GM19372 (cell line): ENCODE results near the gene EIF2B2.
A peak's percentile ranks its signal among the peaks of the same experiment; 100 is the strongest.

Source experiments
- ATAC-seq: cut with Tn5 transposase; IDR thresholded peaks from one replicate; pipeline ENCODE4 v1.9.1; 2021; ENCODE audit warnings: mild to moderate bottlenecking, low read depth, moderate library complexity; ENCODE audit not compliant: unreplicated experiment

EIF2B2 gene

GRCh38 chr14:75040507-75040906 lies 37.8 kb downstream of the EIF2B2 start:
- ATAC-seq = no peak

GRCh38 chr14:75040959-75041358 lies 38.2 kb downstream of the EIF2B2 start:
- ATAC-seq = no peak

- no peak for ATAC-seq
Measured at GRCh38 chr14:75041613-75042012, 38.9 kb downstream of the EIF2B2 start.

GRCh38 chr14:75042035-75042434 lies 39.3 kb downstream of the EIF2B2 start:
- ATAC-seq = no peak

GRCh38 chr14:75044322-75044721 lies 41.6 kb downstream of the EIF2B2 start:
- no peak for ATAC-seq

- ATAC-seq = no peak
Measured at GRCh38 chr14:75044752-75045151, 42.0 kb downstream of the EIF2B2 start.

- no peak for ATAC-seq
Measured at GRCh38 chr14:75046275-75046674, 43.6 kb downstream of the EIF2B2 start.

- no peak for ATAC-seq
Measured at GRCh38 chr14:75046899-75047298, 44.2 kb downstream of the EIF2B2 start.

GRCh38 chr14:75047506-75047905 lies 44.8 kb downstream of the EIF2B2 start:
- no peak for ATAC-seq

GRCh38 chr14:75048101-75048500 lies 45.4 kb downstream of the EIF2B2 start:
- ATAC-seq = no peak

GRCh38 chr14:75049136-75049535 lies 46.4 kb downstream of the EIF2B2 start:
- ATAC-seq = no peak

GRCh38 chr14:75049731-75050201 lies 47.0 kb downstream of the EIF2B2 start:
- no peak for ATAC-seq

GRCh38 chr14:75050852-75051555 lies 48.3 kb downstream of the EIF2B2 start, which contains the start of gene MLH3:
MLH3 (minus strand) TSS chr14:75051467; CDS start chr14:75049655, 1,812 bp downstream.
- ATAC-seq = peak; percentile 72

- ATAC-seq = no peak
Measured at GRCh38 chr14:75051556-75051899, 48.8 kb downstream of the EIF2B2 start.

GRCh38 chr14:75053396-75054291 lies 50.9 kb downstream of the EIF2B2 start:
- ATAC-seq = no peak

GRCh38 chr14:75054421-75054820 lies 51.7 kb downstream of the EIF2B2 start:
- no peak for ATAC-seq

- ATAC-seq = no peak
Measured at GRCh38 chr14:75059642-75060041, 56.9 kb downstream of the EIF2B2 start.

GRCh38 chr14:75060420-75060819 lies 57.7 kb downstream of the EIF2B2 start:
- no peak for ATAC-seq
